Measurements from ENCODE around the gene CACNA1C. TPM values are rescaled to one million over a fixed set of nuclear protein-coding genes. Genes with fewer than 3 reads are reported as not detected.

CACNA1C gene
- total RNA-seq, 1 experiment from 2014 or later: 1.1 TPM

DNA sequence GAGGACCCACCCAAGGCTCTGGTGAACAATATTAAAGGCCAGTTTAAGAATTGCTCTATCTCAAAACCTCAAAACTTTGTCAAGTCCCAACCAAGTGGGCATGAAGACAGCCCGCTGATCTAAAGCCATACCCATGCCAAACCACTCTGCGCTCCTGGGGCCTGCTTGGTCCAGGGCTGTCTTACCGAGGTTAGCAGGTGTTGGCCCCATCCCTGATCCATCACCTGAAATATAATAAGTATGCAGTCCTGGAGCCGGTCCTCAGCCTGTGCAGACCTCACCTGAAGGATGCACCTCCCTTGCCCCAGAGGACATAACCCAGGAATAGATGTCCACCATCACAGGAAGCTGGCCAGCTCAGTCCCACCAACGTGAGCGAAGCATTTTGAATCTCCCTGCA lies 543.7 kb downstream of the CACNA1C start:
- H3K27me3 ChIP-seq (ENCODE audit: insufficient read depth, low read length): no peaks in the 10 kb centered on the region
- H3K9me3 ChIP-seq (ENCODE audit: control insufficient read depth, low read depth, low read length): no peaks in the 10 kb centered on the region
- no peak overlapping the region for H4K5ac ChIP-seq (ENCODE audit: insufficient read length, low read depth, low read length)
- no peak overlapping the region for H2BK20ac ChIP-seq (ENCODE audit: low read depth, low read length, poor library complexity, severe bottlenecking)
- H2AFZ ChIP-seq (ENCODE audit: low read length): no peak overlapping the region
- TF ChIP-seq, protein P1, sequence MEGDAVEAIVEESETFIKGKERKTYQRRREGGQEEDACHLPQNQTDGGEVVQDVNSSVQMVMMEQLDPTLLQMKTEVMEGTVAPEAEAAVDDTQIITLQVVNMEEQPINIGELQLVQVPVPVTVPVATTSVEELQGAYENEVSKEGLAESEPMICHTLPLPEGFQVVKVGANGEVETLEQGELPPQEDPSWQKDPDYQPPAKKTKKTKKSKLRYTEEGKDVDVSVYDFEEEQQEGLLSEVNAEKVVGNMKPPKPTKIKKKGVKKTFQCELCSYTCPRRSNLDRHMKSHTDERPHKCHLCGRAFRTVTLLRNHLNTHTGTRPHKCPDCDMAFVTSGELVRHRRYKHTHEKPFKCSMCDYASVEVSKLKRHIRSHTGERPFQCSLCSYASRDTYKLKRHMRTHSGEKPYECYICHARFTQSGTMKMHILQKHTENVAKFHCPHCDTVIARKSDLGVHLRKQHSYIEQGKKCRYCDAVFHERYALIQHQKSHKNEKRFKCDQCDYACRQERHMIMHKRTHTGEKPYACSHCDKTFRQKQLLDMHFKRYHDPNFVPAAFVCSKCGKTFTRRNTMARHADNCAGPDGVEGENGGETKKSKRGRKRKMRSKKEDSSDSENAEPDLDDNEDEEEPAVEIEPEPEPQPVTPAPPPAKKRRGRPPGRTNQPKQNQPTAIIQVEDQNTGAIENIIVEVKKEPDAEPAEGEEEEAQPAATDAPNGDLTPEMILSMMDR (conservative IDR thresholded peaks at IDR 0.05): no peak
- no peak overlapping the region for H2AK5ac ChIP-seq (ENCODE audit: insufficient read length, low read length)
- H3K56ac ChIP-seq (ENCODE audit: insufficient read length, low read depth, low read length): no peak overlapping the region
- no peak overlapping the region for H3K4ac ChIP-seq (ENCODE audit: low read depth, low read length)
- no peak overlapping the region for H3K27ac ChIP-seq (ENCODE audit: insufficient read length, low read depth, low read length)
- H3K4me1 Mint-ChIP-seq: peaks cover 11 to 14% of the 10 kb centered on the region in 2 experiments
- H3K4me3 Mint-ChIP-seq: no peak overlapping the region
- H3K23me2 ChIP-seq (ENCODE audit: insufficient read length, low read depth, low read length, poor library complexity, severe bottlenecking): no peaks in the 10 kb centered on the region
- peaks cover 7 to 10% (median 10%) of the 10 kb centered on the region in 3 experiments; a peak in 6 of 7 replicates for H3K36me3 Mint-ChIP-seq (ENCODE audit: insufficient read depth in 1 of 3, low read depth in 3 of 3)
- DNase-seq: no peak
- no peaks in the 10 kb centered on the region for H3K4me1 ChIP-seq (ENCODE audit: insufficient read depth, low read length)
- no peak overlapping the region for H3K4me2 ChIP-seq (ENCODE audit: insufficient read depth, insufficient read length, low read length)
- H3K79me1 ChIP-seq (ENCODE audit: insufficient read depth, low read depth, low read length, poor library complexity, severe bottlenecking): no peaks in the 10 kb centered on the region
- H3K79me2 ChIP-seq (ENCODE audit: insufficient read depth, low read length): no peaks in the 10 kb centered on the region
- no peak overlapping the region for H3K27ac Mint-ChIP-seq
- H3T11ph ChIP-seq (ENCODE audit: low read length): no peak overlapping the region
- H4K91ac ChIP-seq (ENCODE audit: insufficient read length, low read depth, low read length): no peak overlapping the region
- H3K18ac ChIP-seq (ENCODE audit: insufficient read length, low read depth, low read length): no peak overlapping the region
- no peak overlapping the region for H2BK12ac ChIP-seq (ENCODE audit: insufficient read length, low read depth, low read length)
- peaks cover 21 to 27% of the 10 kb centered on the region in 2 experiments for H3K9me3 Mint-ChIP-seq
- H2BK120ac ChIP-seq (ENCODE audit: low read depth, low read length, poor library complexity, severe bottlenecking): no peak overlapping the region
- H3K9ac ChIP-seq (ENCODE audit: extremely low read depth, insufficient read length, low read length): no peak overlapping the region
- WGBS (ENCODE audit: extremely low coverage, insufficient read length, low lambda C conversion rate): no CpG with 5 or more reads among the region's 6 CpGs
- no peak overlapping the region for H2BK5ac ChIP-seq (ENCODE audit: insufficient read length, low read length)
- H3K14ac ChIP-seq (ENCODE audit: insufficient read depth, low read length): no peak overlapping the region
- peaks cover 11% of the 10 kb centered on the region for H3K27me3 Mint-ChIP-seq (ENCODE audit: low read depth)
- H3K23ac ChIP-seq (ENCODE audit: insufficient read length, low read depth, low read length): no peak overlapping the region
- no peak overlapping the region for H4K8ac ChIP-seq (replicated peaks; ENCODE audit: insufficient read length, low read depth, low read length)
- no peaks in the 10 kb centered on the region for H4K20me1 ChIP-seq (ENCODE audit: control insufficient read depth, insufficient read depth, insufficient read length)
- no peak overlapping the region for H2BK15ac ChIP-seq (ENCODE audit: low read depth, low read length)

Data from H9 (cell line).